Heart right ventricle (tissue), 16 donors: ENCODE results near the gene UMODL1. TPM values are rescaled to one million over a fixed set of nuclear protein-coding genes. Genes with fewer than 3 reads are reported as not detected.

ENCODE experiments used
- ATAC-seq, 8 donors: fragments of 200-7000 bp; cut with Tn5 transposase; one replicate each; pipeline ENCODE4 v1.9.1; 2020; ENCODE audit warnings: mild to moderate bottlenecking in 8 of 8, moderate library complexity in 8 of 8, moderate number of reproducible peaks in 1 of 8
- DNase-seq, 2 donors: peaks; one replicate each; pipeline ENCODE4 v3.0.0-alpha.2; 2020
- H3K27ac ChIP-seq, 10 donors: fragments of 200-600 bp; sonication (generic) in 2 of 10; one replicate each; pipeline versions ENCODE4 v1.5.0 to v1.8.0; 2020 to 2022; ENCODE audit warnings: mild to moderate bottlenecking in 3 of 10
- H3K27me3 ChIP-seq, 7 donors: fragments of 200-600 bp; one replicate each; pipeline ENCODE4 v1.8.0; 2021 to 2022; ENCODE audit warnings: mild to moderate bottlenecking in 2 of 7
- H3K36me3 ChIP-seq, 9 donors: fragments of 200-600 bp; sonication (generic) in 1 of 9; one replicate each; pipeline versions ENCODE4 v1.5.0 to v1.8.0; 2020 to 2022; ENCODE audit warnings: mild to moderate bottlenecking in 2 of 9
- H3K4me1 ChIP-seq, 9 donors: fragments of 200-600 bp; sonication (generic) in 1 of 9; one replicate each; pipeline versions ENCODE4 v1.5.0 to v1.8.0; 2020 to 2022; ENCODE audit warnings: mild to moderate bottlenecking in 4 of 9
- H3K4me3 ChIP-seq, 10 donors: fragments of 200-600 bp; sonication (generic) in 2 of 10; one replicate each; pipeline versions ENCODE4 v1.5.0 to v1.8.0; 2020 to 2022; ENCODE audit warnings: mild to moderate bottlenecking in 7 of 10, moderate library complexity in 2 of 10
- H3K9me3 ChIP-seq, 11 donors: fragments of 200-600 bp in 10 of 11; sonication (generic) in 2 of 11; one replicate each; pipeline versions ENCODE4 v1.5.0 to v1.8.0; 2013 to 2022; ENCODE audit warnings: mild to moderate bottlenecking in 2 of 11, control low read depth in 1 of 11, moderate library complexity in 1 of 11
- CTCF ChIP-seq, 9 donors: fragments of 200-600 bp; sonication (generic) in 2 of 9; IDR thresholded peaks; one replicate each; pipeline versions ENCODE4 v1.5.0 to v1.8.0; 2021 to 2022; ENCODE audit warnings: antibody characterized with exemption in 9 of 9, mild to moderate bottlenecking in 5 of 9, moderate library complexity in 1 of 9
- WGBS, 2 donors: extraction: QIAGEN DNeasy Blood & Tissue Kit; methylation state at CpG; one replicate each; pipeline ENCODE4 v1.1.7; 2013; ENCODE audit warnings: inconsistent platforms in 1 of 2; 5-methylcytosine and 5-hydroxymethylcytosine counted together
- intact Hi-C, 10 donors: fragments of 100-400 bp; cut with DNase I; formaldehyde crosslinking; loops; one replicate each; pipeline versions ENCODE4 v1.11.1 to v1.14.2; 2022
- polyA plus RNA-seq, 2 donors: library from polyadenylated mRNA; stranded (reverse); fragments of 200-250 nt; gene quantifications; one replicate each; pipeline ENCODE4 v1.2.3, GENCODE V29; 2013
- total RNA-seq, 10 donors: library from RNA; stranded (reverse); fragmentation: NEBNext Ultra II Directional in 3 of 10; extraction: Animal tissue kit (Norgen Biotek cat#: 25700) in 3 of 10; gene quantifications; one replicate each; pipeline versions ENCODE4 v1.2.1 to v1.2.4, GENCODE V29; 2021 to 2023
- donor health status: Arrhythmogenic right ventricular cardiomyopathy.
- donor health status: ischemic (EF 13 %, LVEDD 7.1; RV severe dilation, severe dysfunction).
- donor health status: healthy with polysubstance abuse.
- donor health status: DM: no; HTN: yes; CAD: no.
- donor health status: DM: no; HTN: no; CAD: no.
- donor health status: ischemic (EF 25% LVEDD 6.9; RV normal size, moderate dysfunction).
- donor health status: ischemic (EF 25% LVEDD 5.7; RV mildly dilated, moderate dysfunction).
- donor health status: healthy.
- donor health status: DM: yes; HTN: yes; CAD: no.
- donor health status: Ischemic cardiomyopathy.
- donor health status: ischemic (EF 35%, LVEDD 5.7; RV mildly dilated, moderate dysfunction).
- donor health status: nonischemic (EF 11% LVEDD 7.7; RV severe dilation, severe dysfunction).
- donor health status: DM: yes; HTN: yes; CAD: no.
- donor health status: PGD.
- donor health status: ischemic (EF 29% LVEDD 5.4; RV normal size, mild dysfunction).
- donor health status: nonischemic (EF 23%, LVEDD 6.1; RV moderate dilation, normal function).

The UMODL1 gene
- total and polyA plus RNA-seq, 12 donors, result 0.13 to 0.31 (median 0.25) TPM; not detected in 9

GRCh38 chr21:42059721-42060120 lies 11.4 kb upstream of the UMODL1 start:
- Histone ChIP-seq H3K27ac (no peak overlapping the region), H3K4me3 (no peak overlapping the region), H3K9me3 (no peaks in the 10 kb centered on the region), H3K36me3 (no peaks in the 10 kb centered on the region), H3K4me1 (peaks cover 0 to 48% (median 3%) of the 10 kb centered on the region in 9 donors), H3K27me3 (peaks cover 0 to 46% (median 16%) of the 10 kb centered on the region in 7 donors)
- TF ChIP-seq CTCF (IDR thresholded peaks at IDR 0.05), result no peak
- DNase-seq (no peak), ATAC-seq (no peak)
- WGBS, 2 donors, result 76 to 77% methylated on average over 10 of the region's 10 CpGs
- intact Hi-C loops, result loop anchor here in 1 of 10 donors (5.0 kb wide), 1 partner anchor 1758 kb away; no protein-coding TSS in a partner anchor

- no peaks in the 10 kb centered on the region for H3K36me3 ChIP-seq
- ATAC-seq, result no peak
- H3K9me3 ChIP-seq, result no peaks in the 10 kb centered on the region
- no peak overlapping the region for H3K27ac ChIP-seq
- DNase-seq, result no peak
- intact Hi-C loops, result loop anchor here in 1 of 10 donors (5.0 kb wide), 1 partner anchor 1757 kb away; no protein-coding TSS in a partner anchor
- H3K4me1 ChIP-seq, result peaks cover 0 to 48% (median 3%) of the 10 kb centered on the region in 9 donors
- no peak for TF ChIP-seq CTCF (IDR thresholded peaks at IDR 0.05)
- peaks cover 0 to 49% (median 16%) of the 10 kb centered on the region in 7 donors for H3K27me3 ChIP-seq
- no peak overlapping the region for H3K4me3 ChIP-seq
- WGBS, 2 donors, result 94% methylated on average over 15 of the region's 15 CpGs
Observed at GRCh38 chr21:42060166-42060565, 11.0 kb upstream of the UMODL1 start.

GRCh38 chr21:42061195-42061985 lies 9.7 kb upstream of the UMODL1 start:
- peak; percentile 39 to 57 for DNase-seq
- peak overlapping the region in 2 of 10 donors; percentile 9 to 57 for H3K27ac ChIP-seq

GRCh38 chr21:42061986-42062235 lies 9.2 kb upstream of the UMODL1 start:
- no peak for DNase-seq
- no peak for TF ChIP-seq CTCF (IDR thresholded peaks at IDR 0.05)
- H3K4me1 ChIP-seq, result peaks cover 0 to 48% (median 3%) of the 10 kb centered on the region in 9 donors
- WGBS, 2 donors, result 78 to 83% methylated on average over 6 of the region's 6 CpGs
- H3K36me3 ChIP-seq, result no peaks in the 10 kb centered on the region
- intact Hi-C loops, result loop anchor here in 1 of 10 donors (5.0 kb wide), 1 partner anchor 1755 kb away; no protein-coding TSS in a partner anchor
- no peak for ATAC-seq
- H3K27ac ChIP-seq, result peak overlapping the region in 1 of 10 donors; percentile 57
- peaks cover 0 to 55% (median 22%) of the 10 kb centered on the region in 7 donors for H3K27me3 ChIP-seq
- H3K4me3 ChIP-seq, result peak overlapping the region in 1 of 10 donors; percentile 35
- no peaks in the 10 kb centered on the region for H3K9me3 ChIP-seq

More at GRCh38 chr21:42061195-42061985, 9.7 kb upstream of the UMODL1 start:
- Histone ChIP-seq H3K36me3 (no peaks in the 10 kb centered on the region), H3K4me1 (peaks cover 0 to 48% (median 3%) of the 10 kb centered on the region in 9 donors), H3K4me3 (peak overlapping the region in 1 of 10 donors; percentile 35), H3K9me3 (no peaks in the 10 kb centered on the region), H3K27me3 (peaks cover 0 to 53% (median 22%) of the 10 kb centered on the region in 7 donors)
- peak in 7 of 8 donors; percentile 36 to 66 (median 55) for ATAC-seq
- intact Hi-C loops, result loop anchor here in 1 of 10 donors (5.0 kb wide), 1 partner anchor 1756 kb away; no protein-coding TSS in a partner anchor
- WGBS, 2 donors, result 69 to 75% methylated on average over 20 of the region's 20 CpGs
- TF ChIP-seq CTCF (IDR thresholded peaks at IDR 0.05), result no peak
